C4-2B (cell line): ENCODE results near the gene DEPDC1.

Experiments
- CTCF ChIP-seq: fragments of 450-650 bp; conservative IDR thresholded peaks from 2 replicates; pipeline ENCODE4 v1.5.1; 2017; ENCODE audit warnings: mild to moderate bottlenecking
- ZFX ChIP-seq: fragments of 450-650 bp; IDR thresholded peaks from 2 replicates; pipeline ENCODE4 v1.6.1; 2017

DNA sequence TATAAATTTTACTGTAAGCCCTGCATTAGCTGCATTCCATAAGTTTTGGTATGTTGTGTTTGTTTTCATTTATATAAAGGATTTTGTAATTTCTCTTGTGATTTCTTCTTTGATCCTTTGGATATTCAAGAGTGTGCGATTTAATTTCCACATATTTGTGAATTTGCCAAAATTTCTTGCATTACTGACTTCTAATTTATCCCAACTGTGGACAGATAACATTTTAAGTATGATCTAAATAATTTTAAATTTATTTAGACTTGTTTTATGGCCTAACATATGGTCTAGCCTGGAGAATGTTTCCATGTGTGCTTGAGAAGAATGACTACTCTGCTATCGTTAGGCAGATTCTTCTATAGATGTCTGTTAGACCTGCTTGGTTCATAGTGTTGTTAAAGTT lies 70.3 kb downstream of the DEPDC1 start:
- TF ChIP-seq ZFX (no peak), CTCF (no peak)
